Pulmonary artery endothelial cell (primary cell): ENCODE data around the gene RDM1. TPM values are rescaled to one million over a fixed set of nuclear protein-coding genes. Genes with fewer than 3 reads are reported as not detected.

Experiments
- DNase-seq: peaks from one replicate; pipeline ENCODE4 v3.0.0-alpha.2; 2011; ENCODE audit warnings: low read depth, low spot score
- total RNA-seq: library from RNA; depleted of rRNA; stranded (reverse); fragments of >200 nt; gene quantifications from 2 replicates; pipeline ENCODE4 v1.2.3, GENCODE V29; 2014

RDM1 gene
- total RNA-seq, 1 donor from 2014 or later = 0.26 TPM

DNA sequence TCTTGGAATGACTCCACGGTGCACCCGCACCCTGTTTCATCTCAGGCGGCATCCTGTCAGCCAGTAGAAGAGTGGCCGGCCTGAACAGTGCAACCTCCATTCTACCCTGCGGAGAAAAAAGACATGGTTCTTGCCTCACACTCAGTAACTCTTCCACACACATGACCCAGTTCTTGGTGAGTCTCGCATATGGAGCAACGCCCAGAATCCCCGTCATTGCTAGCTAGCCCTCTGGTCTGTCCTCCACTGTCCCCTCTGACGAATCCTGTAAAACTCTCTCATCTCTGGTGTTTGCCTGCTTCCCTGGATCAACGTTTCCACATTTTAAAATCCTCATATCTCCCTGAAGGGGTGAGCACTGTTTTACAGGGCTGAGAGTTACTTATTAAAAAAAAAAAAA, 4.2 kb upstream of the RDM1 start:
- DNase-seq = no peak

- DNase-seq = no peak
Measured at GRCh38 chr17:35932586-35932985, 2.0 kb upstream of the RDM1 start.

GRCh38 chr17:35931794-35932425, 1.3 kb upstream of the RDM1 start:
- no peak for DNase-seq

DNA sequence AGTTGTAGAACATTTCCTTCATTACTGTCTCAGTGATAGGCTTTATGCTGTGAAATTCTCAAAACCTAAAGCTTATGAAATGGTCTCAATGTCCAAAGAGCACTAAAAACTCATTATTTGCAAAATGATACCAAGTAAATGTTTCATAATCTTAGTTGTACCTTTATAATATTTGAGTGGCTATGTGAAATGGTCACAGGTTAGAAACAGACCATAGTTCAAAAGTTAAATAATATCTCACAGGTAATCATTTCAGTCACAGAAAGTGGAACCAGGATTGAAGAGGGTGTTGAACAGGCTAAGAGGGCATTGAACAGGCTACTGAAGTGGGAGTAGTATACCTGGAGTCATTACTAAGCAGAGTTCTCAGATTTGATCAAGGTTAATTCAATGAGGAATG, 2.9 kb downstream of the RDM1 start:
- DNase-seq = no peak

DNA sequence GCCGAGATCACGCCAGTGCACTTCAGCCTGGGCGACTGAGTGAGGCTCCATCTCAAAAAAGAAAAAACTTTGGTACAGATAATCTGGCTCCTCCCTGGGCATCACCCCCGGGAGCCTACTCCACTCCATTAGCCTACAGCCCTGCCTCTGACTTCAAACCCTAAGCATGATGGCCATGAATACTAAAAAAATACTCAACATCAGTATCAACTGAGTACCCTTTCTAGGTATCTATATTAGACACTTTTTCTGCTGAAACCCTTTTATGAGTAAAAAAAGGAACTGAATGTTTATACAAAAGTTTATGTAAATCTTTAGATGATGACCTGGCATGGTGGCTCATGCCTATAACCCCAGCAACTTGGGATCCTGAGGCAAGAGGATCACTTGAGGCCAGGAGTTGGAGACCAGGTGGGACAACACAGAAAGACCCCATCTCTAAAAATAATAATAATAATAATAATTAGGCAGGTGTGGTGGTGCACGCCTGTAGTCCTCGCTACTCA, 6.9 kb downstream of the RDM1 start:
- DNase-seq = no peak

- no peak for DNase-seq
Measured at GRCh38 chr17:35920229-35920628, 10.3 kb downstream of the RDM1 start.

- DNase-seq = no peak
Measured at GRCh38 chr17:35918665-35919064, 11.9 kb downstream of the RDM1 start.

- no peak for DNase-seq
Measured at GRCh38 chr17:35917519-35918213, 12.9 kb downstream of the RDM1 start.

- no peak for DNase-seq
Measured at GRCh38 chr17:35915153-35915964, 15.2 kb downstream of the RDM1 start.

DNA sequence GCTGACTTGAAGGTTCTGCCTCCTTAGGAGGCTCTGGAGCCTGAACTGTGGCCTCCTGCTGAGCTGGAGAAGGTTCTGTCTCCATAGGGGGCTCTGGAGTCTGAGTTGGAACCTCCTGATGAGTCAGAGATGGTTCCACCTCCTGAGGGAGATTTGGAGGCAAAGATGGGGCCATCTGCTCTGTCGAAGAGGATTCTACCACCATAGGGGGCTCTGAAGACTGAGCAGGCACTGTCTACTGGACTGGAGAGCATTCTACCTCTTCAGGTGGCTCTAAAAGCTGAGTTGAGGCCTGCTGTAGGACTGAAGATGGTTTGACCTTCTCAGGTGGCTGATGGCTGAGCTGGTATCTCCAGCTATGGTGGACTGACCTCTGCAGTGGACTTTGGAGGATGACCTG, 16.2 kb downstream of the RDM1 start:
- DNase-seq = no peak

DNA sequence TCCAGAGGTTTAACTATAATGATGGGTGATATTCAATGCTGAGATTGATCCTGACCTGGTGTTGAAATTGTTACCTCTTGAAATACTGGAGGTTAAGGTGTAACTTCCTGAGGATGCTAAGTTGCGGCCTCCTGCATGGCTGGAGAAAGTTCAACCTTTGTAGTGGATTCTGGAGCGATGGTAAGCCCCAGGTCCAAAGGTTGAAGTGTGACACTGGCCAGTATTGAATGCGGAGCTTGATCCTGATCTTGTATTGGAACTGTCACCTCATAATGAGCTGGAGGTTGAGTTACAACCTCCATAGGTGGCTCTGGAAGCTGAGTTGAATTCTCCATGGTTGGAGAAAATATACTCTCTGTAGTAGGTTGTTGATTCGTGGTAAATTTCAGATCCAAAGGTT, 17.0 kb downstream of the RDM1 start:
- no peak for DNase-seq

- DNase-seq = no peak
Measured at GRCh38 chr17:35912942-35913341, 17.6 kb downstream of the RDM1 start.

GRCh38 chr17:35912339-35912912, 18.1 kb downstream of the RDM1 start:
- DNase-seq = no peak

DNA sequence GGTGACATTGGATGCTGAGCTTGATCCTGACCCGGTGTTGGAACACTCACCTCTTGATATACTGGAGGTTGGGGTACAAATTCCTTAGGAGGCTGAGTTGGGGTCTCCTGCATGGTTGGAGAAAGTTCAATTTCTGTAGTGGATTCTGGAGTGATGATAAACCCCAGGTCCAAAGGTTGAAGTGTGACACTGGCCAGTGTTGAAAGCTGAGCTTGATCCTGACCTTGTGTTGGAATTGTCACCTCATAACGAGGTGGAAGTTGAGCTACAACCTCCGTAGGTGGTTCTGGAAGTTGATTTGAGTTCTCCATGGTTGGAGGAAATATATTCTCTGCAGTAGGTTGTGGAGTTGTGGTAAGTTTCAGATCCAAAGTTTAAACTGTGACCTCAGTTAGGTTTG, 21.2 kb downstream of the RDM1 start:
- DNase-seq = no peak

DNA sequence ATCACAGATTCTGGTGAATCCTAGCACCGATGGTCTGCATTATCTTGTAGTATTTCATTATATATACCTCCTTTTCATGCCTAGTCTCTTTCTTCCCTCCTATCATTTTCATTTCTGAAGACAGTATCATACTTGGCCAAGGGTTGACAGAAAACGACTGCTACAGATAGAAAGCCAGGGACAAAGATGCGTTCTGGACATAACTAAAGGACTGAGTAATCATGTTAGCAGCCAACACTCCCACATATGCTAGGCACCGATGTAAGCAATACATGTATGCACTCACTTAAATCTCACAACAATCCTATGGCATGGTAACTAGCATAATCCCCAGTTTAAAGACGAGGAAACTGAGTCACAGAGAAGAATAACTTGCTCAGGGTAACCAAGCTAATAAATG, 22.9 kb downstream of the RDM1 start:
- no peak for DNase-seq

- no peak for DNase-seq
Measured at GRCh38 chr17:35906926-35907637, 23.5 kb downstream of the RDM1 start.

DNA sequence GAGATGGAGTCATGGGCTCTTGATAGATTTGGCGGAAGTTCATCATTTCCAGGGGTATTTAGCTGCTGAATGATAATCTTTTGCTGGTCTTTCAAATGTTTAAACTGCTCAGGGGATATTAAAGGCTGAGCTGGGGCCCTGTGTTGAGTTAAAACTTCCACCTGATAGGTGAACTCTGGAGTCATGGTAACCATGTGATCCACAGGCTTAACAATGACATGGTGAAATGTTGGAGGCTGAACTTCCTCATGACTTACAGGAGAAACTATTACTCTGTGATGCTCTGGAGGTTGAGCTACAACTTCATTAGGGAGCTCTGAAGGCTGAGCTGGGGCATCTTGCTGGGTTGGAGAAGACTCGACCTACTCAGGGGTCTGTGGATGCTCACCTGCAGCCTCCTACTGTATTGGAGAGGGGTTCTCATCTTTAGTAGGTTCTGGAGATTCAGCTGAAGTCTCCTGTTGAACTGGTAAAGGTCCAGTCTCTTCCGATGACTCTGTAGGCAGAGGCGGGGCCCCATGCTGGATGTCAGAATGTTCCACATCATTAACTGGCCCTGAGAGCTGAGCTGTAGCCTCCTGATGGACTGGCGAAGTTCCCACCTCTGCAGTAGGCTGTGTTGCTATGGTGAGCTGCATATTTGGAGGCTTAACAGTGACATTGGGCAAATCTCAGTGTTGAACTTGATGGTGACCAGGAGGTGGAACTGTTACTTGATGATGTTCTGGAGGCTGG, 24.2 kb downstream of the RDM1 start:
- no peak for DNase-seq

GRCh38 chr17:35903451-35903850, 27.1 kb downstream of the RDM1 start:
- DNase-seq = no peak

DNA sequence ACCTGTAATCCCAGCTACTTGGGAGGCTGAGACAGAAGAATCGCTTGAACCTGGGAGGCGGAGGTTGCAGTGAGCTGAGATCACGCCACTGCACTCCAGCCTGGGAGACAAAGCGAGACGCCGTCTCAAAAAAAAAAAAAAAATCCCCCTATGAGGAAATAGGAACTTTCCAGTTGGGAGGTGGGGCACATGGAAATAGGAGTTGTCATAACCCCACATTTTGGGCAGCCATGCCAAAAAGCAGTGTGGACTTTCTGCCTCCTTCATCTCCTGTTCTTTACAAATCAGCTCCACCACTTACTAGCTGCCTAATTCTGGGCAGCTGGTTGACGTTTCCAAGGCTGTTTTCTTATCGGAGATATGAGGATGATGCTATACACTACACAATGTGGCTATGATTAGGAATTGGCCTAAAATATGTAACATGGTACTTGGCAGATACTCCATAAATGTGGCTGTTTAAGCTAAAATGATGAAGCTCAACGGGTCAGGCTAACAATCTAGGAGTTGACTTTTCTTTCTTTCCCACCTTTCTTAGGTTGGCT, 28.9 kb downstream of the RDM1 start:
- no peak for DNase-seq

DNA sequence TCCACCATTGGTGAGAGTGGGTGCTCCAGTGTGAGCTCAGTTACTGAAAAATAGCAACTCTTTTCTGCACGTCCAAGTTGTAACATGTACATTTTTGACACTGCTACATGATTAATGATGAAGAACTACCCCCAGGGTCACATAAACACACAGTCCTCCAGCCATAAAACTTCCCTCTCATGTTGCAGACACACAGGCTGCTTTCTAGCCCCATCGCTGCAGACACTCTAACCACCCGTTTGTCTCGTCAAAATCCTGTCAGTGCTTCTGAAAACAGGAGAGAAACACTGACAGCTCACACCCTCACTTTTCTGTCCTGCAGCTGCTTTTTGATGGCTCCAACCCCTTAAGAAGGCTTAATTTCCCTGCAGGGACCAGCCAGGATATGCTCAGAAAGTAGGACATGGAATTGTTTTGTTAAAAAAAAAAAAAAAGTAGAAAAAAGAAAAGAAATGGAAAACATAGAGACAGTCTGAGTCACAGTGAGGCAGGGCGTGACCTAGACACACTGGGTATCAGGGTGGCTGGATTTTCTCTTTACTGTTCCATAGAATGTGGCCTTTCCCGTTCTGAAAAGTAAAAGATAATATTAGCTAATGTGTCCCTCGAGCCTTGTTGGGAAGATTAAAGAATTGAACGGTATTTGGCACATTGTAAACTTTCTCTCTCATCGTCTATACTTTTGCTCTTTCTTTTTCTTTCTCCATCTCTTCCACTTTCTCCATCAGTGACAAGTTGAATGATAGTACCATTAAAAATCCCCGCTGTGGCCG, 29.7 kb downstream of the RDM1 start:
- no peak for DNase-seq
